A549 (cell line): Measurements from ENCODE around the gene KCNK2. TPM values are rescaled to one million over a fixed set of nuclear protein-coding genes. Genes with fewer than 3 reads are reported as not detected.

Source experiments
- ATAC-seq, 2 experiments: fragments of 200-7000 bp in 1 of 2; fragments of >200 bp in 1 of 2; cut with Nextera tagmentation in 1 of 2; cut with Tn5 transposase in 1 of 2; 3 replicates each; pipeline versions ENCODE4 v1.8.0 to v1.9.1; 2018 to 2020; ENCODE audit warnings: mild to moderate bottlenecking in 1 of 2, moderate library complexity in 1 of 2
- CTCF ChIA-PET: fragments of 300-600 bp; sonication (Branson Sonifier 250); formaldehyde crosslinking; extraction: SDS; loops from one replicate; lab custom pipeline; 2021; ENCODE audit warnings: antibody characterized with exemption, inconsistent platforms; lab: Yijun Ruan, JAX
- POLR2A ChIA-PET: fragments of 350-600 bp; formaldehyde crosslinking; extraction: SDS; loops from one replicate; lab custom pipeline; 2021; ENCODE audit warnings: antibody characterized with exemption, inconsistent platforms; lab: Yijun Ruan, JAX
- DNase-seq, 2 experiments: peaks; one replicate each; pipeline versions ENCODE4 v3.0.0 to v3.0.0-alpha.2; 2011 to 2016; ENCODE audit warnings: low read depth in 1 of 2, low spot score in 1 of 2
- FAIRE-seq: peaks from 2 replicates; lab custom pipeline; 2011; peaks lifted over from hg19 to GRCh38; lab: Jason Lieb, UNC
- H3K27ac ChIP-seq, 2 experiments: fragments of >200 bp; sonication (Bioruptor Twin); formaldehyde crosslinking; 3 replicates each; pipeline ENCODE4 v1.5.1; 2016 to 2017
- H3K4me1 ChIP-seq: fragments of >200 bp; sonication (Bioruptor Twin); formaldehyde crosslinking; 3 replicates; pipeline ENCODE4 v1.6.1; 2016
- H3K4me2 ChIP-seq: fragments of >200 bp; sonication (Bioruptor Twin); formaldehyde crosslinking; 3 replicates; pipeline ENCODE4 v1.6.1; 2016
- H3K4me3 ChIP-seq: fragments of >200 bp; sonication (Bioruptor Twin); formaldehyde crosslinking; 3 replicates; pipeline ENCODE4 v1.5.1; 2016
- H3K9me3 ChIP-seq: fragments of >200 bp; sonication (Bioruptor Twin); formaldehyde crosslinking; 3 replicates; pipeline ENCODE4 v1.6.1; 2016
- CBX2 ChIP-seq: fragments of 200-600 bp; sonication (generic); IDR thresholded peaks from 2 replicates; pipeline ENCODE4 v1.6.1; 2016; ENCODE audit warnings: low read depth, mild to moderate bottlenecking, borderline replicate concordance
- CEBPB ChIP-seq, 2 experiments: fragments of >200 bp in 1 of 2; sonication (Bioruptor Twin) in 1 of 2; formaldehyde crosslinking in 1 of 2; IDR thresholded peaks; 2 replicates each; pipeline ENCODE4 v1.6.1; 2012 to 2016
- CHD2 ChIP-seq: fragments of 150-350 bp; IDR thresholded peaks from 2 replicates; pipeline ENCODE4 v1.6.1; 2014; ENCODE audit warnings: low read length; ENCODE audit not compliant: partially characterized antibody
- CHD4 ChIP-seq: fragments of 200-600 bp; sonication (generic); IDR thresholded peaks from 2 replicates; pipeline ENCODE4 v1.6.1; 2016; ENCODE audit warnings: antibody characterized with exemption, mild to moderate bottlenecking, borderline replicate concordance
- EP300 ChIP-seq, 2 experiments: fragments of >200 bp; sonication (Bioruptor Twin); formaldehyde crosslinking; IDR thresholded peaks; 2 replicates in 1 of 2; 3 replicates in 1 of 2; pipeline ENCODE4 v1.6.1; 2016 to 2017
- FOSL2 ChIP-seq, 2 experiments: fragments of 450-650 bp in 1 of 2; fragments of >200 bp in 1 of 2; sonication (Bioruptor Twin) in 1 of 2; formaldehyde crosslinking; IDR thresholded peaks; 2 replicates each; pipeline versions ENCODE4 v1.5.0 to v1.6.1; 2016 to 2020; ENCODE audit warnings: mild to moderate bottlenecking in 1 of 2, moderate library complexity in 1 of 2
- HEYL ChIP-seq: fragments of 250-450 bp; sonication (Bioruptor Pico); IDR thresholded peaks from 2 replicates; pipeline ENCODE4 v1.8.0; 2021; ENCODE audit warnings: mild to moderate bottlenecking, moderate library complexity
- HOXA7 ChIP-seq: fragments of 250-450 bp; sonication (Bioruptor Pico); IDR thresholded peaks from 2 replicates; pipeline ENCODE4 v1.5.0; 2020; ENCODE audit warnings: mild to moderate bottlenecking, moderate library complexity
- JUN ChIP-seq, 2 experiments: fragments of >200 bp; sonication (Bioruptor Twin); formaldehyde crosslinking; IDR thresholded peaks; 2 replicates in 1 of 2; 3 replicates in 1 of 2; pipeline ENCODE4 v1.6.1; 2016 to 2017
- JUNB ChIP-seq: fragments of >200 bp; sonication (Bioruptor Twin); formaldehyde crosslinking; IDR thresholded peaks from 2 replicates; pipeline ENCODE4 v1.6.1; 2016
- KDM1A ChIP-seq: fragments of 200-600 bp; sonication (generic); IDR thresholded peaks from 2 replicates; pipeline ENCODE4 v1.6.1; 2016; ENCODE audit warnings: low read depth, mild to moderate bottlenecking
- MAFK ChIP-seq: fragments of 450-650 bp; IDR thresholded peaks from 2 replicates; pipeline ENCODE4 v1.6.1; 2014; ENCODE audit not compliant: partially characterized antibody
- MYC ChIP-seq: IDR thresholded peaks from 2 replicates; pipeline ENCODE4 v1.6.1; 2012; ENCODE audit warnings: mild to moderate bottlenecking, inconsistent platforms, low read length, improper control_type of control experiment, borderline replicate concordance
- POLR2A ChIP-seq: IDR thresholded peaks from 2 replicates; pipeline ENCODE4 v1.6.1; 2012; ENCODE audit warnings: mild to moderate bottlenecking, low read length
- RAD21 ChIP-seq, 2 experiments: fragments of >200 bp in 1 of 2; sonication (Bioruptor Twin) in 1 of 2; formaldehyde crosslinking in 1 of 2; IDR thresholded peaks in 1 of 2; conservative IDR thresholded peaks in 1 of 2; 2 replicates in 1 of 2; 3 replicates in 1 of 2; pipeline ENCODE4 v1.6.1; 2012 to 2018; ENCODE audit warnings: inconsistent platforms in 1 of 2
- RNF2 ChIP-seq: fragments of 200-600 bp; sonication (generic); IDR thresholded peaks from 2 replicates; pipeline ENCODE4 v1.6.1; 2016; ENCODE audit warnings: low read depth, mild to moderate bottlenecking, antibody characterized with exemption, moderate library complexity, borderline replicate concordance
- TFCP2L1 ChIP-seq: fragments of 250-450 bp; sonication (Bioruptor Pico); IDR thresholded peaks from 2 replicates; pipeline ENCODE4 v1.5.0; 2021; ENCODE audit warnings: mild to moderate bottlenecking
- WGBS: methylation state at CpG from one replicate; pipeline ENCODE4 v1.1.6; 2017; ENCODE audit errors: missing lambda C conversion rate; 5-methylcytosine and 5-hydroxymethylcytosine counted together
- polyA plus RNA-seq, 4 experiments: library from polyadenylated mRNA; depleted of rRNA in 3 of 4; stranded (reverse); fragments of >200 nt; fragmentation: RNase III in 1 of 4; extraction: RNeasy Plus Mini Kit Qiagen cat#74134 plus additional on column Dnase treatment in 1 of 4; gene quantifications; 2 replicates in 3 of 4; 3 replicates in 1 of 4; pipeline ENCODE4 v1.2.3, GENCODE V29; 2011 to 2017
- TF ChIP-seq, protein P1 (sequence below): fragments of 150-350 bp; IDR thresholded peaks from 2 replicates; pipeline ENCODE4 v1.6.1; 2014; ENCODE audit warnings: low read depth, mild to moderate bottlenecking, low read length
- TF ChIP-seq, protein P2 (sequence below): fragments of >200 bp; sonication (Bioruptor Twin); formaldehyde crosslinking; IDR thresholded peaks from 3 replicates; pipeline ENCODE4 v1.6.1; 2016
- TF ChIP-seq, protein P3 (sequence below): IDR thresholded peaks from 2 replicates; pipeline ENCODE4 v1.6.1; 2012
- TF ChIP-seq, protein P4 (sequence below): fragments of 250-450 bp; sonication (Bioruptor Pico); IDR thresholded peaks from 2 replicates; pipeline ENCODE4 v1.5.0; 2020; ENCODE audit warnings: low read depth, mild to moderate bottlenecking, moderate library complexity
- TF ChIP-seq, protein P5 (sequence below): fragments of 250-450 bp; sonication (Bioruptor Pico); IDR thresholded peaks from 2 replicates; pipeline ENCODE4 v1.5.0; 2021; ENCODE audit warnings: mild to moderate bottlenecking, moderate library complexity, borderline replicate concordance

KCNK2 gene
- polyA plus RNA-seq, 2 of the 4 experiments (the other 2 are of a cell fraction) = 0.04 TPM; not detected in 1

DNA sequence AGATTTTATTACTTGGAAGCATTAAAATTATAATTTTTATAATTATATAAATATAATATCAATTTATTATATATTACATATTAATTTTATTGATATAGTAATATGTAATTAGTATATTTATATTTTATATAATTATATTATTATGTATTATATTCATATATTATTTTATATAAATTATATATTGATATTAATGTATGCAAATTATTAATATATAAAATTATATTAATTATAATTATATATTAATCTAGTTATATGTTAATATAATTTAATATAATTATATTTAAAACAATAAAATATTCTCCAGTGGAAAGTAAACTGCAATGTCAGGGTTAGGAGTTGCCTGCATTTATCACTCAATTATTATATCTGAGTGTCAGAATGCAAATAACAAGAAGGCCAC lies 48.8 kb downstream of the KCNK2 start:
- Histone ChIP-seq H3K4me3 (no peak overlapping the region), H3K4me1 (no peaks in the 10 kb centered on the region), H3K9me3 (no peaks in the 10 kb centered on the region), H3K27ac (no peak overlapping the region), H3K4me2 (no peak overlapping the region)
- no peak for FAIRE-seq
- ChIA-PET CTCF (no interaction called here), POLR2A (no interaction called here)
- no peak for TF ChIP-seq CBX2
- TF ChIP-seq RAD21 (conservative IDR thresholded peaks at IDR 0.05 in 1 of 2, IDR thresholded peaks at IDR 0.05 in 1 of 2) = no peak
- TF ChIP-seq, protein P1, sequence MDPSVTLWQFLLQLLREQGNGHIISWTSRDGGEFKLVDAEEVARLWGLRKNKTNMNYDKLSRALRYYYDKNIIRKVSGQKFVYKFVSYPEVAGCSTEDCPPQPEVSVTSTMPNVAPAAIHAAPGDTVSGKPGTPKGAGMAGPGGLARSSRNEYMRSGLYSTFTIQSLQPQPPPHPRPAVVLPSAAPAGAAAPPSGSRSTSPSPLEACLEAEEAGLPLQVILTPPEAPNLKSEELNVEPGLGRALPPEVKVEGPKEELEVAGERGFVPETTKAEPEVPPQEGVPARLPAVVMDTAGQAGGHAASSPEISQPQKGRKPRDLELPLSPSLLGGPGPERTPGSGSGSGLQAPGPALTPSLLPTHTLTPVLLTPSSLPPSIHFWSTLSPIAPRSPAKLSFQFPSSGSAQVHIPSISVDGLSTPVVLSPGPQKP = no peak
- TF ChIP-seq, protein P2, sequence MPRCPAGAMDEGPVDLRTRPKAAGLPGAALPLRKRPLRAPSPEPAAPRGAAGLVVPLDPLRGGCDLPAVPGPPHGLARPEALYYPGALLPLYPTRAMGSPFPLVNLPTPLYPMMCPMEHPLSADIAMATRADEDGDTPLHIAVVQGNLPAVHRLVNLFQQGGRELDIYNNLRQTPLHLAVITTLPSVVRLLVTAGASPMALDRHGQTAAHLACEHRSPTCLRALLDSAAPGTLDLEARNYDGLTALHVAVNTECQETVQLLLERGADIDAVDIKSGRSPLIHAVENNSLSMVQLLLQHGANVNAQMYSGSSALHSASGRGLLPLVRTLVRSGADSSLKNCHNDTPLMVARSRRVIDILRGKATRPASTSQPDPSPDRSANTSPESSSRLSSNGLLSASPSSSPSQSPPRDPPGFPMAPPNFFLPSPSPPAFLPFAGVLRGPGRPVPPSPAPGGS = no peak
- no peak for TF ChIP-seq MAFK
- TF ChIP-seq EP300 (IDR thresholded peaks at IDR 0.05) = no peak
- TF ChIP-seq KDM1A = no peak
- no peak for TF ChIP-seq HEYL (CRISPR knock-in tag)
- TF ChIP-seq, protein P3, sequence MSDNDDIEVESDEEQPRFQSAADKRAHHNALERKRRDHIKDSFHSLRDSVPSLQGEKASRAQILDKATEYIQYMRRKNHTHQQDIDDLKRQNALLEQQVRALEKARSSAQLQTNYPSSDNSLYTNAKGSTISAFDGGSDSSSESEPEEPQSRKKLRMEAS = no peak
- no peak for TF ChIP-seq FOSL2 (IDR thresholded peaks at IDR 0.05)
- TF ChIP-seq FOSL2 (CRISPR knock-in tag; IDR thresholded peaks at IDR 0.05) = no peak
- DNase-seq = no peak
- ATAC-seq = no peak

DNA sequence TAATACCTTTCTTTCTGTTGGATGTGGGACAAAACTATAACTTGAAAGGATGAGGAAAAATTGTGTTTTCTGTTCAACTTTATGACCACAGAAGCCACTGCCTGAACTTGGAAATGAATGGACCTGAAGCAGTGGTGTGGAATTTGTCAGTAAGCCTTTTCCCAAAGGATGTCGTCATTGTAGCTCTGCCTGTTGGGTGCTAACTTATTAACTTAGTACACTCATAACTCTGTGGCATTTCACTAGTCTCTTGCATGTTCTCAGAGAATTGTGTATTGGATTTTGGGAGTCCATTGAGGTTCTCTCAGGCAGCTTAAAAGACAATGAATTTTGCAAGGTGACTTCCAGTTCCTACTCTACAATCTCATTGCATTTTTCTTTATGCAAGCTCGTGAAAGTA lies 49.6 kb downstream of the KCNK2 start:
- POLR2A ChIA-PET = no interaction called here
- Histone ChIP-seq H3K9me3 (no peaks in the 10 kb centered on the region), H3K4me2 (0 out of 3 replicates have a peak overlapping the region, but pooled peaks have one; percentile 4), H3K4me1 (no peaks in the 10 kb centered on the region), H3K4me3 (no peak overlapping the region), H3K27ac (no peak overlapping the region)
- 8% methylated on average over 2 of the region's 2 CpGs for WGBS
- FAIRE-seq = no peak
- ATAC-seq = peak in 1 of 2 experiments; percentile 43; a peak in 1 of 6 replicates
- CTCF ChIA-PET = interaction anchor here (0.6 kb wide), 1 partner anchor 36 kb away, joined by 3 read pairs; no protein-coding TSS in a partner anchor
- no peak for TF ChIP-seq CHD4
- TF ChIP-seq CEBPB (IDR thresholded peaks at IDR 0.05) = no peak
- no peak for TF ChIP-seq HEYL (CRISPR knock-in tag)
- TF ChIP-seq, protein P1 = no peak
- no peak for TF ChIP-seq MYC
- TF ChIP-seq JUN (IDR thresholded peaks at IDR 0.05) = no peak
- no peak for TF ChIP-seq JUNB
- no peak for TF ChIP-seq RNF2
- TF ChIP-seq CHD2 = no peak
- TF ChIP-seq, protein P4, sequence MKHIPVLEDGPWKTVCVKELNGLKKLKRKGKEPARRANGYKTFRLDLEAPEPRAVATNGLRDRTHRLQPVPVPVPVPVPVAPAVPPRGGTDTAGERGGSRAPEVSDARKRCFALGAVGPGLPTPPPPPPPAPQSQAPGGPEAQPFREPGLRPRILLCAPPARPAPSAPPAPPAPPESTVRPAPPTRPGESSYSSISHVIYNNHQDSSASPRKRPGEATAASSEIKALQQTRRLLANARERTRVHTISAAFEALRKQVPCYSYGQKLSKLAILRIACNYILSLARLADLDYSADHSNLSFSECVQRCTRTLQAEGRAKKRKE (CRISPR knock-in tag) = no peak
- TF ChIP-seq TFCP2L1 (CRISPR knock-in tag) = no peak
- no peak for TF ChIP-seq POLR2A
- TF ChIP-seq HOXA7 (CRISPR knock-in tag) = no peak
- TF ChIP-seq, protein P3 = no peak
- TF ChIP-seq, protein P5, sequence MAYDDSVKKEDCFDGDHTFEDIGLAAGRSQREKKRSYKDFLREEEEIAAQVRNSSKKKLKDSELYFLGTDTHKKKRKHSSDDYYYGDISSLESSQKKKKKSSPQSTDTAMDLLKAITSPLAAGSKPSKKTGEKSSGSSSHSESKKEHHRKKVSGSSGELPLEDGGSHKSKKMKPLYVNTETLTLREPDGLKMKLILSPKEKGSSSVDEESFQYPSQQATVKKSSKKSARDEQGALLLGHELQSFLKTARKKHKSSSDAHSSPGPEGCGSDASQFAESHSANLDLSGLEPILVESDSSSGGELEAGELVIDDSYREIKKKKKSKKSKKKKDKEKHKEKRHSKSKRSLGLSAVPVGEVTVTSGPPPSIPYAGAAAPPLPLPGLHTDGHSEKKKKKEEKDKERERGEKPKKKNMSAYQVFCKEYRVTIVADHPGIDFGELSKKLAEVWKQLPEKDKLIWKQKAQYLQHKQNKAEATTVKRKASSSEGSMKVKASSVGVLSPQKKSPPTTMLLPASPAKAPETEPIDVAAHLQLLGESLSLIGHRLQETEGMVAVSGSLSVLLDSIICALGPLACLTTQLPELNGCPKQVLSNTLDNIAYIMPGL (CRISPR knock-in tag) = no peak
- peak in 1 of 2 experiments; percentile 5 for DNase-seq
